Right lobe of liver (tissue), 4 donors: ENCODE measurements around the gene ARFIP2.
"Not testable (repeated sequence)": the region's sequence is repeated elsewhere in the genome, so short reads cannot be mapped to it uniquely, and the experiment has no call there.

Source experiments
- CTCF ChIP-seq, 4 donors: fragments of 200-600 bp in 3 of 4; fragments of 450-650 bp in 1 of 4; IDR thresholded peaks; one replicate each; pipeline versions ENCODE4 v1.5.1 to v1.8.0; 2016 to 2022; ENCODE audit warnings: antibody characterized with exemption in 4 of 4, mild to moderate bottlenecking in 2 of 4
- POLR2A ChIP-seq: fragments of 450-650 bp; IDR thresholded peaks from one replicate; pipeline ENCODE4 v1.6.1; 2017; ENCODE audit warnings: antibody characterized with exemption, mild to moderate bottlenecking
- donor health status: DM: no; HTN: no; CAD: no.
- donor health status: DM: no; HTN: no; CAD: no.
- donor health status: DM: no; HTN: yes; CAD: no.

- not testable (repeated sequence) for TF ChIP-seq POLR2A; CTCF (IDR thresholded peaks at IDR 0.05)
Observed at GRCh38 chr11:6521946-6522345, 40.8 kb upstream of the ARFIP2 start.
